Measurements from ENCODE around the gene TUBG2. TPM values are rescaled to one million over a fixed set of nuclear protein-coding genes. Genes with fewer than 3 reads are reported as not detected.

The TUBG2 gene
- total RNA-seq, 4 donors from 2014 or later: 20.4 to 38.7 (median 24.4) TPM

- peak in 1 of 2 donors; percentile 45 for DNase-seq
- Histone ChIP-seq H3K27me3 (no peaks in the 10 kb centered on the region), H3K36me3 (peaks cover 47 to 48% of the 10 kb centered on the region in 2 donors), H3K4me3 (replicated peaks in 1 of 3) (no peak overlapping the region), H3K9me3 (no peaks in the 10 kb centered on the region), H3K4me1 (peaks cover 5 to 16% of the 10 kb centered on the region in 2 donors), H3K27ac (peak overlapping the region in 2 of 3 donors; percentile 27 to 61)
- TF ChIP-seq CTCF (IDR thresholded peaks at IDR 0.05) (no peak), POLR2A (IDR thresholded peaks at IDR 0.05) (no peak)
- WGBS, 2 donors: 56 to 71% methylated on average over 7 of the region's 7 CpGs
- intact Hi-C loops (cut with DNase I): no loop called here
These were observed 8.2 kb downstream of the TUBG2 start for GRCh38 chr17:42667088-42667951.

- intact Hi-C loops (cut with DNase I): no loop called here
- H3K27me3 ChIP-seq: no peaks in the 10 kb centered on the region
- H3K36me3 ChIP-seq: peaks cover 49 to 53% of the 10 kb centered on the region in 2 donors
- no peak overlapping the region for H3K27ac ChIP-seq
- TF ChIP-seq CTCF (IDR thresholded peaks at IDR 0.05) (no peak), POLR2A (IDR thresholded peaks at IDR 0.05) (no peak)
- no peak overlapping the region for H3K4me3 ChIP-seq (replicated peaks in 1 of 3)
- WGBS, 2 donors: 76 to 89% methylated on average over 3 to 6 of the region's 12 CpGs
- no peaks in the 10 kb centered on the region for H3K9me3 ChIP-seq
- peaks cover 10 to 31% of the 10 kb centered on the region in 2 donors for H3K4me1 ChIP-seq
- no peak for DNase-seq
These were observed 10.6 kb downstream of the TUBG2 start for GRCh38 chr17:42669705-42669976.

- TF ChIP-seq POLR2A (IDR thresholded peaks at IDR 0.05): no peak
- no peak for TF ChIP-seq CTCF (IDR thresholded peaks at IDR 0.05)
- 84 to 88% methylated on average over 39 to 43 of the region's 87 CpGs for WGBS, 2 donors
- DNase-seq: no peak
- H3K9me3 ChIP-seq: no peaks in the 10 kb centered on the region
- no peaks in the 10 kb centered on the region for H3K27me3 ChIP-seq
- H3K36me3 ChIP-seq: peaks cover 49 to 53% of the 10 kb centered on the region in 2 donors
- H3K27ac ChIP-seq: no peak overlapping the region
- H3K4me3 ChIP-seq (replicated peaks in 1 of 3): no peak overlapping the region
- intact Hi-C loops (cut with DNase I): no loop called here
- H3K4me1 ChIP-seq: peaks cover 15 to 36% of the 10 kb centered on the region in 2 donors
These were observed 11.1 kb downstream of the TUBG2 start for GRCh38 chr17:42669977-42670788.

GRCh38 chr17:42670789-42671657 is 11.9 kb downstream of the TUBG2 start:
- DNase-seq: no peak
- Histone ChIP-seq H3K9me3 (no peaks in the 10 kb centered on the region), H3K27me3 (no peaks in the 10 kb centered on the region), H3K36me3 (peaks cover 44 to 48% of the 10 kb centered on the region in 2 donors), H3K27ac (no peak overlapping the region), H3K4me1 (peaks cover 19 to 37% of the 10 kb centered on the region in 2 donors), H3K4me3 (replicated peaks in 1 of 3) (no peak overlapping the region)
- intact Hi-C loops (cut with DNase I): no loop called here
- 86 to 87% methylated on average over 47 of the region's 50 CpGs for WGBS, 2 donors
- TF ChIP-seq POLR2A (IDR thresholded peaks at IDR 0.05) (no peak), CTCF (IDR thresholded peaks at IDR 0.05) (no peak)

Measured in thyroid gland (tissue), 4 donors.